HG03558 (cell line): ENCODE results near the gene MEIS2.

Source experiments
- ATAC-seq: cut with Tn5 transposase; IDR thresholded peaks from one replicate; pipeline ENCODE4 v1.9.1; 2021; ENCODE audit warnings: moderate number of reproducible peaks; ENCODE audit not compliant: unreplicated experiment; ENCODE audit errors: extremely low read depth

MEIS2 gene

DNA sequence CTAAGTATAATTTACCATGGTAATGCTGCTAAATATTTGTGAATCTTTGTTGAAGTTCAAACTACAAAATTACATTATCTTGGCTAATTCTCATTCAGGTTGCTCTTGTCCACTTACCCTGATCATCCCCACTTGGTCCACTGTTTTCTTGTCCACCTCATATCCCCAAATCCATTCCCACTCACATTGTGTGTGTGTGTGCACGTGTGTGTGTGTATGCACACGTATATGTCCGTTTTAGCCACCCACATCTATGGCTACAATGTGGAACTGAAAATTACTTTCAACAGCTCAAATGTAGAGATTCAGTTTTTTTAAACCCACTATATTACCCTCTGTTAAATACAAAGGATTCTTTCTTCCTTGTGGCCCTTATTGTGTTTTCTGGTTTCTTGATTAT is 15.2 kb upstream of the MEIS2 start:
- ATAC-seq, result no peak

DNA sequence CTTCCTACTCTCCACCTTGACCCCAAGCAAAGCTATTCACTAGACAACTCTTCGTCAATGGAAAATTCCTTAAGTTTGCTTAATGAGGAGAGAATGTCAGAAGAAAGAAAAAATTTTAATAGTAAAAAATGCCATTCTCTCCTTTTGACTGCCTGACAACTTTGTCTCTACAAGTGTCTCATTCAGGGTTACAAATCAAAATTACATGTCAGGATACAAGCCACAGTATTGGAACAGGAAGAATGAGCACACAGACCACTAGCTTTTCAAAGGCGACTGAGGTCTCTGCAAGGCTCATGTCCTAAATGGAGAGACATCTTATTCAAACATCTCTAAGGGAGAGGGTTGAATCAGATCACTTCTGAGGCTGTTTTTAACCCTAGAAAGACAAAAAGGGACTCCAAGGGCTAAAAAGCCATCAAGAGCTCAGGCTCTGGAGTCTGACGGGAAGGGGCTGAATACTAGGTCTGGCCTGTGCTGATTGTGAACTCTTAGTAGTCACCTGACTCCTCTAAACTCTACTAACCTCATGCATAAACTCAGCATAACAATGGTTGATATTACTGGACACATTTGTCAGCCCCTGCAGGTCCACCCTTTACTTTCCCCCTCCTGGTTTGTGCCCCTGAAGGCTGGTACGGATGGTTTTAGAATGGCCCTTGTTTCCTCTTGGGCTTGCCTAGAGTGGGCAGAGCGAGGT is 12.8 kb upstream of the MEIS2 start:
- no peak for ATAC-seq

DNA sequence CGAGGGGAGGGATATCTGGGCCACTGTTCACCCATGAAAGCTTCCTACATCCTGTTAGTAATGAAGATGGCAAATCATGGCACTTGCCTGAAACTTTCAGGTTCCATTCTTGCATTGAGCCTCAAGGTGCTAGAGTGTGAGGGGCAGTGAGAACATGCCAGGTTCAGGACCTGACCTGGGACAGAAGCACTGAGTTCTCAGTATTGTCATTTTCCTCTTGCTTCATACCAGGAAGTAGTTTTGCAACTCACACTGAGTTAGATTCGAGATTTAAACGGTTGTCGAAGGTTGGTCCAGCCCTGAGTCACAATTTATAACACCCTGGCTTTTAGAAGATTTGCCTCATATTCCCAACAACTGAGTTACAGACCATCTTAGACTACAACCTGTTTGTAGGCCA is 11.8 kb upstream of the MEIS2 start:
- ATAC-seq, result no peak

DNA sequence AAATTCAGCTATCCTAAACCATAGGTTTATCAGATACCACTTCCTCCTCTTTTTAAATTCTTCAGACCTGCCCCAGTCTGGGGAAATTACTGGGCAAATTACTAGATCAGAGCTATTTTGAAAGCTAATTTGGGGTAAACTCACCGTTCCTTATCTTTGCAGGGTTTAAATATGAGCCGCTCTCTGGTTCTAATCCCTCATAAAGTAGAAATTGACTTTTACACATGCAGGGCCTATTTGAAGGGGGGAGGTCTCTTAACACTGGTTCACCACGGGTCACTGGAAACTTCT is 11.0 kb upstream of the MEIS2 start:
- no peak for ATAC-seq

DNA sequence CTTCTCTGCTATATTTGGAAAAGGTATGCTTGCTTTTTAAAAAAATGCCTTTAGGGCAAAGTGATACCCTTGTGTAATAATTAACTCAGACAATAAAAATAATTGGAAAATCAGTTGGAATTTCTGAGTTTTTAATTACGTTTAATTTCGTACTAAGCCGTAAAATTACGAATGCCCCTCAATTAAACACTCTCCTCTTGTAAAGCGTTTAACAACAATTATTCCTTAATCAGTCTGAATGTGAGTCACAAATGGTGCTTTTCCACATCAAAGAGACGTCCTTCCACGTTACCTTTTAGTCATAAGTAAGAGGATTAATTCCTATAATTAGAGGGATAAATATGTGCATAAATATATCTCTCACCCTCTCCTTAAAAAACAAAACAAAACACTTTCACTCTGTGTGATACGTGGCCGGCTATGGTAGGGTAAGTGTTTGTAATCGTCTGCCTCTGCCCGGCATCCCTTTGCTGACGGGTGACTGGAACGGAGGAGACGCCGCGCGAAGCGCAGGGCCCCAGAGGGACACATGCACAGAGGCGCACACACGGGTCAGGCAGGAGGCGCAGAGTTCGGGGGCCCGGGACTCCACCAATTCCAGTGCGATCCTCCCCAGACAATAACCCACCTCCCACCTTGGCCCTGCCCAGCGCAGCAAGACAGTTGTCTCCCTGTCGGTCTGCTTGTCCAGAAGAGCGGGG is 9.7 kb upstream of the MEIS2 start:
- ATAC-seq, result no peak

DNA sequence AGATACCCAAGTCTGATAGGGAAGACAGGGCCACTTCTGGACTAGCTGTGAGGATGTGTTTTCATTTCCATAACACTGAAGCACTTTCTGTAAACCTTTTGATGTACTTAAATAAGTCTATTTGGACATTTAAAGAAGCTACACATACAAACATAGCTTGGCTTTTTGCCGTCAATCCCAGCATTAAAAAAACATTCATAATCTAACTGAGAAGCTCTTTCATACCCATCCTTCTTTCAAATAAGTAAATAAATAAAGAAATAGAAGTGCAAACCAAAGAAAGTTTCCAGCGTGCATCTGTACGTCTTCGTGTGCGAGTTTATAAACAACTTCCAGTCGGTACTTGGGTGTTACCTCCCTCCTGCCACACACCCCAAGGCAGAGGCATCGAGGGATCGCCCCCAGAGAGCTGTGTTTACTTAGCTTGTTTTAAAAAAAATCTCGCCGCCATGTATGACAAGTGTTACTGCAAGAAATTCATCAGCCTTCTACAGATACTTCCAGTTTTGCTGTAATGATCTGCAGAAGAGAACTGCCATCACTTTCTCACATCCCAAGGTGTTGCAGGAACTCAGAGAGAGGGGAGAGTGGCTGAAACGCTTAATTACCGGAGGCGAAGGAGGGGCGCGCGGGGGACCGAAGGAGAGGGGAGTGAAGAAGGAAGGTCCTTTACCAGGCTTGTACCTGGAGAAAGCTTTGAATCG is 9.0 kb upstream of the MEIS2 start:
- ATAC-seq, result no peak

DNA sequence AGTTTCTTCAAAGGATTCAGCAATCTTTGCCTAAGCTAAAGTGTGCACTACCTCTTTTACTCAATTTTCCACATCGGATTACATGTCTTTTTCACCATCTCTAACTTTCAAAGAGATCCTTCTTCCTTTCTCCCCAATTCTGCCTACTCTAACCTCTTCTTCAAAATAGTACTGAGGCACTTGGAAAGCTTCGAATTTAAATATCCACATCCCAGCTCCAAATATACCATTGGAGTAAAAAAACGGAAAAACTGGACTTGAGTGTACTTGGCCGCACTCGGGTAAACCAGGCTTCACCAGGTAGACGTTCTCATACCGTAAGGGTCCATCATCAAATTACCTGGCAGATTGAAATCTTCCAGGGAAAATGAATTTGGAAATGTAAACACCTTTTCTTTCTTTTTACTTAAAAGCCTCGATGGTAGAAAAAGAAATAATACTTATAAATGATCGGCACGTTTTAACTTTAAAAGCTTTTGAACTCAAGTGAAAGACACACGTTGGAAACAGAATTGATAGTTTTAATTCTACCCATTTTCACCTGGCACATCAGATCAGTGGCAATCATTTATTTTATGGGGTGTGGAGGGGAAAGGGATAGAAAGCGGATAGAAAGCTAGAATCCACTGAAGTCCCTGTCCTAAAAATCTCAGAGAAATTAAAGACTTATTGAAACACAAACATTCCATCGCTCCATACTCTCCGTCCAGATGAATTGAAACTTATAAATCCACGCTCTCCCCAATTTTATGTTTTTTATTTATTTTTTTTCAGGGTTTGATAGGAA is 8.2 kb upstream of the MEIS2 start:
- ATAC-seq, result no peak

DNA sequence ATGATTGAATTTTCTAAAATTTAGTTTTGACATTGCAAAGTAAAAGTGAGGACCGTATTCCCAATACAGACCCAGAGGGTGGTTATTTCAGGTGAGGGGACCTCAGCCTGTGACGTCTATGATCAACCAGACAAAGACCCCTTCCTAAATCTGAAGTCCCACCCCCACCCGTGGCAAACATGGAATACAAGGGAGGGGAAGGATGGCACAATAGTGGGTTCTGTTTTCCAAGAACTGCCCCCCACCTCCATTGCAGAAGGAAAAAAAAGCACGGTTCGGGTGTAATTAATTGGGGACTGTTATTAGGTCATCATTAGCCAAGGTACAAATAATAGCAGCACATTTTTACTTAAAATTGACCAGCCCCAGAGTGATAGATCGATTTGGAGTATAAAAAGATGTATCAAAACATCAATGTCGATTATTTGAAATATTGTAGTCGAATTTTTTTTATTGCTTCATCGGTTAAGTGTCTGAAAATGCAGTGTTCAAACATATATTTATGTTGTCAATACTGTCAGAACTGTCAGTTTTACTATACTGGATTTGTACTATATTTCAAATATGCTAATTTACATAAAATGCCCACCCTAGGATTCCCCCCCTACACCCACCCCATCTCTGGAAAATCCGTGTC is 7.5 kb upstream of the MEIS2 start:
- no peak for ATAC-seq

DNA sequence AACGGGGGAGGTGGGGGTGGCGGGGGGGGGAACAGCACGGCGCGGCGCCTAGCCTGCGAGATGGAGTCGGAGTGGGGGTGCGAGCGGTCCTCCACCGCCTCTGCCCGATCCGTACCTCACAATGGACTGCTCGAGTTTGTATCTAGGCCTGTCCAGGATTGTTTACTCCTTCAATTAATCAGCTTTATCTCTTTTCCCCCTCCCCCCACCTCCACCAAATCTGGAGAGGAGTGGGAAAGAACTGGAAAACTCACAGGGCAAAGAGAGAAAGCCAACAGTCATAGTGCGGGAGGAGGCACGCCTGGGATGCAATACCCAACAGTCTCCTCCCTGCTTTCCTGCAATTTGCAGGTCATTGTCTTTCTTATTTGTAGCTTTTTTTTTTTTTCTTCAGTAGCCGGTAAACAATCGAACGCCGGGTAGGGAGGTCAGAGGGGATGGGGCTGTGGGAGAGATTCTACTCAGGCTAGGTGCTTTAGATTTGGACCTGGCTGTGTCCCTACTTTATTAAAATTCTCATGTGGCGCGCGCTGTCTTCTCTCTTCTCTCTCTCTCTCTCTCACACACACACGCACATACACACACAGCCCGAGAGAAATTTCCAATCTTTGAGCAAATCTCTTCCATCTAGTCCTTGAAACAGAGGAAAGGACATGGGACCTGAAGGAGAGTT is 6.9 kb upstream of the MEIS2 start:
- no peak for ATAC-seq

DNA sequence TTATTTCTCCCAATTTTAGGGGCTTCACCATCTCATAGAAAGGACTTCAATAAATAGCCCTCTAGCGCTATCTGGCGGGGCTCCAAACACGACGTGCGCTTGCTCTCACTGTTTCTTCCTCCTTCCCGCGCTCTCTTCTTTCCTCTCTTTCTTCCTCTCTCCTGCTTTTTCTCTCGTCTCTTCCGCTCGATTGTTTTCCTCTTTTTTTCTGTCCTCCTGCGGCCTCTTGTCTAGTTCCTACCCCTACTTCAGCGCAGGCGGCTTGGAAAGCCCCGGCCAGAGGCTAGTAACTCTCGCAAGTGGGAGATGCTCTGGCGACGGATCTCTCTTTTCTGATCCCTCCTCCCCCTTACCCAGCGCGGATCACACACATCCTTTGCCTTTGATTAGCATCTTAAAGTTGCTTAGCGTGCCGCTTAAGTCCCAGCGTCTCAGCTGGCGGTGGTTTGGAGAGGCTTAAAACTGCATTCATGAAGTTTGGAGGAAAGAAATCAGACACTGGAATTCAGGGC is 6.2 kb upstream of the MEIS2 start:
- no peak for ATAC-seq

DNA sequence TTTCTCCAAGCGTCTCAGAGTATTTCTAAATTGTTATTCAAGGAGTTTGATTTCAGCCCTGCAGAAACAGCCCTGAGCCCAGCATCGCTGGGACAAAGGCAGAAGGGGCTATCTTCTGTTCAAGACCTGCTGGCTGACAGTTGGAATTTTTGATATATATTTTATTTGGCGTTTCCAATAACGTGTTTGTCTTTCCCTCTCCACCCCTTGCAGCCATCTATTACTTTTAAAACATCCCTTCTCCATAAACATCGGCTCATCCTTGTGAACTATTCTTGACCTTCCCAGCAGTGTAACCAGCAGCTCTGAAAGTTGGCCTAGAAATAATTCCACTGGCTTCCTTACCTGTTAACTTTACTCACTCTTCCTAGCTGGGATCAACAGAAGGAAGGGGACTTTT is 5.5 kb upstream of the MEIS2 start:
- no peak for ATAC-seq

DNA sequence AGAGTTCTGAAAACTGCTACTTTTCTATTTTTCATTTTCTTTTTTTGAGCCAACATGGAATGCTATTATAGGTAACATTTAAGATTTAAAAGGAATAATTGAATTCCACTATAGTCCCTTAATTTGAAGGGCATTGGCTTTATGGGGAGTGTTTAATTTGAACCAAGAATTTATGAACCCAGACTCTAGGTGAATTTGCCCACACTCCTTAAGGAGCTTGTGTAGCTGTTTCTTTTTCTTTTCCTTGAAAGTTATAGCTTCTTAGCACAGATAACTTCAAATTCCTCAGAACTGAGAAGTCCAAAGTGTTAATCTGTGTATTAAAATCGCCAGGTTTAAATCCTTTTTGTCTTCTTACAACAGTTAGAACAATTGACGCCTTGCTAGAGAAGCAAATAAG is 4.7 kb upstream of the MEIS2 start:
- no peak for ATAC-seq

DNA sequence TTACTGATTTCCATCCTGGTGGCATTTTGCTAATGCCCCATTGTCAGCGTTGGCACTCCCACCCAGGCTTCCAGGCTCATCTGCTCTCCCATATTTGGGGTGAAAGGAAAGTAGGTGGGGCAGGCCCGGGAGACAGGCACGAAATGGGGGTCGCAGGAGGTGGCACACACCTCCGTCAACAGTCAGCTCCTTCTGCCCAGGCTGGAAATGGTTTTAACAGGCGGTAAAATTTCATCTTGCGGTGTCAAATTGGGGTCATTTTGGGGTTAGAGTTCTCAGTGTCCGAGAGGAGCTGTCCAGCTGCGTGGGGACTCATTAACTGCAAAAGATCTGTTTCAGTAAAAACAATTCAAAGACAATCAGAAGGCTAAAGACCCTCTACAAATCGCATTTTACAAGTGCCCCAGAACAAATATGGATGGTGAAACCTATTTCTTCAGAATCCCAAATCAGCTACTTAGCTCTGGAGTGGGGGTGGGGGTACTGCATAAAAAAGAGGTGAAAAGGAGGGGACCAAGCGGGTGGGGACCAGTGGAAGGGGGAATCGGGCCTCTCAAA is 4.2 kb upstream of the MEIS2 start:
- no peak for ATAC-seq

DNA sequence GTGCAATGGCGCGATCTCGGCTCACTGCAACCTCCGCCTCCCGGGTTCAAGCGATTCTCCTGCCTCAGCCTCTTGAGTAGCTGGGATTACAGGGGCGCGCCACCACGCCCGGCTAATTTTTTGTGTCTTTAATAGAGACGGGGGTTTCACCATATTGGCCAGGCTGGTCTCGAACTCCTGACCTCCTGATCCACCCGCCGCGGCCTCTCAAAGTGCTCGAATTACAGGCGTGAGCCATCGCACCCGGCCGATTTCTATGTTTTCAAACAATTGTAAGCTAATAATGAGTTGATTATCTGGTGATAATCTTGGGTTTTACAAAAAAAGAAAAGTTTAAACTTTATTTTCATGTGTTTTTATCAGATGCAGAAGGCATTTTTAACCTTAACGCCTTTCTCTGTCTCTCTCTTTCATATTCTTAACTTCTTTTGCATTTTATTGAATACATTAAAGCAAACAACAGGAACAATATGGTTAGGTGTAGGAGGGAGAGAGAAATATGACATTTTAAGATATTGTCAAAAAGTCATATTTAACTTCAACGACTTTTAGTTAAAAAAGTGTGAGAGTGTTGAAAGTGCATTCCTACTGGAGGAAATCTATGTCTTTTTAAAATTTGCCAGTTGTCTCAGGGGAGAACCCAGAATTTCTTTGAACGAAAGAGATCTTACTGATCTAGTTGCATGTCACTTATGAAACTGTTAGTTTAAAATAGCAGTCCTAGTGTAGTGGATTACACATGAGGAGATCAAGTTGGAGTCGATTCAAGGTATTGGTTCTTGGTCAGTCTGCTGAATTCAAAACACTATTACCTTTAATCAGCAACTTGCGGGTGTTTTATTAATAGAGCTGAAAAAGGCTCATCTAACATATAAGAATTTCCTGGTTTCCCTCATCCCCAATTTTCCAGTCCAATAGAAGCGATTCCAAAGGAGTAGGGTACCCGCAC is 3.4 kb upstream of the MEIS2 start:
- no peak for ATAC-seq

DNA sequence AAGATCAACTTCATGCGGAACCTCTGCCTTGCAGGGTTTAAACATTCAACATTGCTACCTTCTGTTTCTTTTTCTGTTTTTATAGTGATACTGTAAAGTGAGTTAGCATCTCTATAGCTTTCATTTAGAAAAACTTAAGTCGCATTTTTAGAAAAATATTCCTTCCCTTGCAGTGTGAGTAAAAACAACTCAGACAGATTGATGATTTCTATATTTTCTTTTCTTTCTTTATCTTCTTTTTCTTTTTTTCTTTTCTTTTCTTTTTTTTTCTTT is 2.8 kb upstream of the MEIS2 start:
- ATAC-seq, result no peak

DNA sequence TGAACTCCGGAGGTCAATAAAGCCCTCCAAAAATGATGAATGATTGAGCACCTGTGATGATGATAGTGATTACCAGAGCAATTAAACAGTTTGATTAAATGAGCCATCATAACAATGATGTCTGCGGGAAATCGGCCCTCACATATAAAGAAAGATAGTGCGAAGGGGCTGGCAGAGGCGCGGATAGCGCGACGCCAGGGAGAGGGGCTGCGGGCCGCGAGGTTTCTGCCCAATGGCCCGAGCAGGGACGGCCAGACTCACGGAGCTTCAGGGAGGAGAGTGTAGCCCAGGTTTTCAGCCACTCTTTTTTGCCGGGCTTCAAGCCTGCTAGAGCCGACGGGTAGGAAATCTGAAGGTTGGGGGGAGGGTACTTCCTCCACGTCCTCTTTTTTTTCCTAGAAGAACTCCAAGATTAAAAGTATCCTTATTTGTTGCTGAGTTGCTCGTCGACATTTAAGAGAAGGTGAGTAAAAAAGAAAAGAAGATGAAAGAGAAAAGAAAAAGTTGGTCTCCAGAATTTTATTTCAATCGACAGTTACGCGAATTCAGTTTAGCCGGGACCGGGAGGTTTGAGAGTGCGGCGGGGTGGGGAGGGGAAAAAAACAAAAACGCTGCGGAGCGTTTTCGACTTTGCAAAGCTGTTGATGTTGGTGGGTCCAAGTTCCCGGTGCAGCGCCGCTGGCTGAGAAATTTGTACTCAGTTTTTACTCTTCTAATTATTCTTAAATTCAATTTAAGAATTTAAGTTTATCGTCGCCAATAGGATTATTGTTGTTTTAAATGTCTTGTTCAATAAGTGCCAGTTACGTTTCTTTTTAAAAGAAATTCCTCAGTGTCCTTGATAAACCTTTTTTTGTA is 2.2 kb upstream of the MEIS2 start:
- ATAC-seq, result no peak

DNA sequence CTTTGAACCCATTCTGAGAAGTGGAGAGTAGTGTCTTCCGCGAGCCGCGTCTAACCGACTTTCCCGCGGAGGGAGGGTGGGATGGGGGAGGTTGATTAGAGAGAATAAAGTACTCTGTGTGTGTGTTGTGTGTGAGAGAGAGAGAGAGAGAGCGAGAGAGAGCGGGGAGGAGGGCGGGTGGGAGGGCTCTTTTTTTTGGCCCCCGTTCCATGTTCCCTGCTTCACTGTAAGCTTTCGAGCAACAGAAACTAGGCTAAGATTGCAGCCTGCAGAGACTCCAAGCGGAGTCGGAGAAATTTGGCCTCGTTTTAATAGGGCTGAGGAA is 1.6 kb upstream of the MEIS2 start:
- ATAC-seq, result no peak

DNA sequence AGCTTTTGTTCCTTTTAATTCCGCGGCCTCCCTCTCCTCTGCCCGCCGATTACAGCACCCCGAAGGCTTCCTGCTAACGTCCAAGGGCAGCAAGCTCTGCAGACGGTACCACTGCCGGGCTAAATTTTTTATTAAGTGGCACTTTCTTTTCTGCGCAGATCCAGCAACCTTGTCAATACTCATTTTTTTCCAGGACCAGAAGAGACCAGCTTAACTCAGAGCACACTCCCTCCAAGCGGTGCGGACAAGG is 542 bp upstream of the MEIS2 start:
- ATAC-seq, result no peak
